Neural cell (in vitro differentiated cells): ENCODE results near the gene SDF2L1. TPM values are rescaled to one million over a fixed set of nuclear protein-coding genes. Genes with fewer than 3 reads are reported as not detected.

ENCODE experiments used
- H2AFZ ChIP-seq: fragments of 200-600, 300-800 bp; sonication (generic), shearing (Covaris generic); 2 replicates; pipeline ENCODE4 v1.6.0; 2014; ENCODE audit warnings: low read depth, mild to moderate bottlenecking, antibody characterized with exemption, low read length, moderate library complexity
- H3F3A ChIP-seq: fragments of 200-600 bp; shearing (Covaris generic); 2 replicates; pipeline ENCODE4 v1.6.1; 2016; ENCODE audit warnings: mild to moderate bottlenecking, moderate library complexity, mixed read lengths, antibody characterized with exemption, low read length; ENCODE audit not compliant: insufficient read depth, poor library complexity, severe bottlenecking
- H3K27ac ChIP-seq: fragments of 200-600, 300-800 bp; sonication (generic), shearing (Covaris generic); 2 replicates; pipeline ENCODE4 v1.5.1; 2014; ENCODE audit warnings: mild to moderate bottlenecking, low read length, moderate library complexity
- H3K27me3 ChIP-seq: fragments of 300-800, 200-600 bp; sonication (generic), shearing (Covaris generic); 2 replicates; pipeline ENCODE4 v1.6.0; 2014; ENCODE audit warnings: mild to moderate bottlenecking, low read depth, low read length, moderate library complexity; ENCODE audit not compliant: insufficient read depth
- H3K36me3 ChIP-seq: fragments of 300-800, 200-600 bp; sonication (generic), shearing (Covaris generic); 2 replicates; pipeline ENCODE4 v1.5.1; 2014; ENCODE audit warnings: mild to moderate bottlenecking, antibody characterized with exemption, low read length, moderate library complexity; ENCODE audit not compliant: insufficient read depth
- H3K4me2 ChIP-seq: fragments of 300-800, 200-600 bp; sonication (generic), shearing (Covaris generic); 2 replicates; pipeline ENCODE4 v1.6.0; 2014; ENCODE audit warnings: mild to moderate bottlenecking, low read length
- H3K4me3 ChIP-seq: fragments of 300-800, 200-600 bp; sonication (generic), shearing (Covaris generic); 2 replicates; pipeline ENCODE4 v1.5.1; 2014; ENCODE audit warnings: mild to moderate bottlenecking, low read length, moderate library complexity
- H3K79me2 ChIP-seq: fragments of 200-600 bp; shearing (Covaris generic); replicated peaks from 2 replicates; pipeline ENCODE4 v1.6.0; 2014; ENCODE audit warnings: mild to moderate bottlenecking, low read length, moderate library complexity; ENCODE audit not compliant: insufficient read depth
- H3K9ac ChIP-seq: fragments of 300-800, 200-600 bp; sonication (generic), shearing (Covaris generic); 2 replicates; pipeline ENCODE4 v1.6.1; 2016; ENCODE audit warnings: mild to moderate bottlenecking, low read length, mixed read lengths
- H3K9me2 ChIP-seq: fragments of 200-600 bp; shearing (Covaris generic); 2 replicates; pipeline ENCODE4 v1.6.1; 2016; ENCODE audit warnings: mild to moderate bottlenecking, low read length, mixed read lengths; ENCODE audit not compliant: insufficient read depth
- H3K9me3 ChIP-seq: fragments of 200-600, 300-800 bp; sonication (generic), shearing (Covaris generic); 2 replicates; pipeline ENCODE4 v1.6.1; 2016; ENCODE audit warnings: mild to moderate bottlenecking, mixed run types, low read length, moderate library complexity, mixed read lengths
- H4K20me1 ChIP-seq: fragments of 200-600 bp; shearing (Covaris generic); 2 replicates; pipeline ENCODE4 v1.6.1; 2016; ENCODE audit warnings: mild to moderate bottlenecking, mixed run types; ENCODE audit not compliant: insufficient read depth
- EP300 ChIP-seq: fragments of 450-650 bp; conservative IDR thresholded peaks from 2 replicates; pipeline ENCODE4 v1.6.1; 2014; ENCODE audit warnings: antibody characterized with exemption, mild to moderate bottlenecking, moderate library complexity; ENCODE audit not compliant: poor library complexity, severe bottlenecking
- EZH2 ChIP-seq: fragments of 200-600, 300-800 bp; shearing (Covaris generic), sonication (generic); IDR thresholded peaks from 2 replicates; pipeline ENCODE4 v1.6.1; 2014; ENCODE audit warnings: antibody characterized with exemption, low read length, borderline replicate concordance, mild to moderate bottlenecking; ENCODE audit not compliant: insufficient read depth, poor library complexity, severe bottlenecking
- MXI1 ChIP-seq: fragments of 450-650 bp; conservative IDR thresholded peaks from 2 replicates; pipeline ENCODE4 v1.6.1; 2014; ENCODE audit warnings: antibody characterized with exemption, mild to moderate bottlenecking; ENCODE audit not compliant: poor library complexity, severe bottlenecking
- POLR2AphosphoS5 ChIP-seq: IDR thresholded peaks from 2 replicates; pipeline ENCODE4 v1.6.1; 2012
- RAD21 ChIP-seq: fragments of 450-650 bp; conservative IDR thresholded peaks from 2 replicates; pipeline ENCODE4 v1.6.1; 2014; ENCODE audit warnings: antibody characterized with exemption, mild to moderate bottlenecking, moderate library complexity
- SMC3 ChIP-seq: fragments of 450-650 bp; conservative IDR thresholded peaks from 2 replicates; pipeline ENCODE4 v1.6.1; 2014; ENCODE audit warnings: antibody characterized with exemption, mild to moderate bottlenecking, moderate library complexity; ENCODE audit not compliant: poor library complexity
- TAF1 ChIP-seq: IDR thresholded peaks from 2 replicates; pipeline ENCODE4 v1.6.1; 2012; ENCODE audit warnings: low read depth
- polyA plus RNA-seq: library from polyadenylated mRNA; depleted of rRNA; stranded (reverse); fragments of >200 nt; gene quantifications from 2 replicates; pipeline ENCODE4 v1.2.3, GENCODE V29; 2014
- TF ChIP-seq, protein P1 (sequence below): fragments of 450-650 bp; IDR thresholded peaks from 2 replicates; pipeline ENCODE4 v1.5.1; 2014; ENCODE audit warnings: antibody characterized with exemption, mild to moderate bottlenecking, moderate library complexity; ENCODE audit not compliant: poor library complexity, severe bottlenecking
- TF ChIP-seq, protein P2 (sequence below): IDR thresholded peaks from 2 replicates; pipeline ENCODE4 v1.6.1; 2012; ENCODE audit warnings: borderline replicate concordance

The SDF2L1 gene
- polyA plus RNA-seq, 1 donor from 2014 or later, result 11.0 TPM

DNA sequence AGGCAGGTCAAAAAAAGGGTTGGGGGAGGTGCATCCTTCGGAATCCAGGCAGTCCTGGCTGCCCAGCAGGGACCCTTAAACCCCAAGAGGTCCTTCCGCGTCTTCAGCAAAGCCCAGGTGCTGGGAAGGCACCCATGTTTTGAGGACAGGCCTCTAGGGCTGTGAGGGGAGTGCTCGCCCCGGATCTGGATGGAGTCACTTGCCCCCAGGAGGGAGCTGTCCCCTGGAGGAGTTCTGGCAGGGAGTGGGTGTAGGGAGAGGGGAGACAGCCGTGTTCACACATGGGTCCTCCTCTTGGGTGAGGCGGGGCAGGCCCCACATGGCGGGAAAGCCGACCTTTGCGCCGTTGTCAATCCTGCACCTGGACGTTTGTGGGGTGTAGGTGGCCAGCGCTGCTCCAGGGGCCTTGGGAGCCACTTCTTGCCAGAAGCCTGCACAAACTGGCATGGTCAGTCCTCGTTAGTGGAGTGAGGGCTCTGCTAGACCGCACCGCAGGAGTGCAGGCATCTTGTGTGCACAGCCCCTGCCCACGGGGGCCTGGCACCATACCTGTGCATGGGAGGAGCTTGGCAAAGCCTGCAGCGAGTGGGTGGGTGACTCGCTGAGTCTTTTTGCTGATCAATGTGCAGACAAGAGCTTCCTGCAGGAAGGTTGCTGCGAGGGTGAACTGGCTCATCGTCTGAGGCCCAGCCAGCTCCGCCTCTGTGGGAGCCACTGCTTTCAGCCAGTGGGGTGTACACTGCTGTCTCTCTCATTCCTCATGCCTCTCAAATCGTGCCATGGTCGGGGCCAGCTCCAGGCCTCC lies 39.7 kb downstream of the SDF2L1 start:
- Histone ChIP-seq H3K9me2 (no peaks in the 10 kb centered on the region), H3K27me3 (no peaks in the 10 kb centered on the region), H3K79me2 (no peaks in the 10 kb centered on the region), H3K9me3 (no peaks in the 10 kb centered on the region), H2AFZ (no peak overlapping the region), H3K27ac (no peak overlapping the region), H3K4me3 (no peak overlapping the region), H4K20me1 (no peaks in the 10 kb centered on the region), H3K4me2 (no peak overlapping the region), H3K9ac (no peak overlapping the region), H3F3A (no peaks in the 10 kb centered on the region), H3K36me3 (no peaks in the 10 kb centered on the region)
- no peak for TF ChIP-seq SMC3
- TF ChIP-seq, protein P1, sequence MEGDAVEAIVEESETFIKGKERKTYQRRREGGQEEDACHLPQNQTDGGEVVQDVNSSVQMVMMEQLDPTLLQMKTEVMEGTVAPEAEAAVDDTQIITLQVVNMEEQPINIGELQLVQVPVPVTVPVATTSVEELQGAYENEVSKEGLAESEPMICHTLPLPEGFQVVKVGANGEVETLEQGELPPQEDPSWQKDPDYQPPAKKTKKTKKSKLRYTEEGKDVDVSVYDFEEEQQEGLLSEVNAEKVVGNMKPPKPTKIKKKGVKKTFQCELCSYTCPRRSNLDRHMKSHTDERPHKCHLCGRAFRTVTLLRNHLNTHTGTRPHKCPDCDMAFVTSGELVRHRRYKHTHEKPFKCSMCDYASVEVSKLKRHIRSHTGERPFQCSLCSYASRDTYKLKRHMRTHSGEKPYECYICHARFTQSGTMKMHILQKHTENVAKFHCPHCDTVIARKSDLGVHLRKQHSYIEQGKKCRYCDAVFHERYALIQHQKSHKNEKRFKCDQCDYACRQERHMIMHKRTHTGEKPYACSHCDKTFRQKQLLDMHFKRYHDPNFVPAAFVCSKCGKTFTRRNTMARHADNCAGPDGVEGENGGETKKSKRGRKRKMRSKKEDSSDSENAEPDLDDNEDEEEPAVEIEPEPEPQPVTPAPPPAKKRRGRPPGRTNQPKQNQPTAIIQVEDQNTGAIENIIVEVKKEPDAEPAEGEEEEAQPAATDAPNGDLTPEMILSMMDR, result no peak
- no peak for TF ChIP-seq RAD21
- TF ChIP-seq EP300, result no peak
- TF ChIP-seq TAF1, result no peak
- TF ChIP-seq EZH2, result no peak
- TF ChIP-seq, protein P2, sequence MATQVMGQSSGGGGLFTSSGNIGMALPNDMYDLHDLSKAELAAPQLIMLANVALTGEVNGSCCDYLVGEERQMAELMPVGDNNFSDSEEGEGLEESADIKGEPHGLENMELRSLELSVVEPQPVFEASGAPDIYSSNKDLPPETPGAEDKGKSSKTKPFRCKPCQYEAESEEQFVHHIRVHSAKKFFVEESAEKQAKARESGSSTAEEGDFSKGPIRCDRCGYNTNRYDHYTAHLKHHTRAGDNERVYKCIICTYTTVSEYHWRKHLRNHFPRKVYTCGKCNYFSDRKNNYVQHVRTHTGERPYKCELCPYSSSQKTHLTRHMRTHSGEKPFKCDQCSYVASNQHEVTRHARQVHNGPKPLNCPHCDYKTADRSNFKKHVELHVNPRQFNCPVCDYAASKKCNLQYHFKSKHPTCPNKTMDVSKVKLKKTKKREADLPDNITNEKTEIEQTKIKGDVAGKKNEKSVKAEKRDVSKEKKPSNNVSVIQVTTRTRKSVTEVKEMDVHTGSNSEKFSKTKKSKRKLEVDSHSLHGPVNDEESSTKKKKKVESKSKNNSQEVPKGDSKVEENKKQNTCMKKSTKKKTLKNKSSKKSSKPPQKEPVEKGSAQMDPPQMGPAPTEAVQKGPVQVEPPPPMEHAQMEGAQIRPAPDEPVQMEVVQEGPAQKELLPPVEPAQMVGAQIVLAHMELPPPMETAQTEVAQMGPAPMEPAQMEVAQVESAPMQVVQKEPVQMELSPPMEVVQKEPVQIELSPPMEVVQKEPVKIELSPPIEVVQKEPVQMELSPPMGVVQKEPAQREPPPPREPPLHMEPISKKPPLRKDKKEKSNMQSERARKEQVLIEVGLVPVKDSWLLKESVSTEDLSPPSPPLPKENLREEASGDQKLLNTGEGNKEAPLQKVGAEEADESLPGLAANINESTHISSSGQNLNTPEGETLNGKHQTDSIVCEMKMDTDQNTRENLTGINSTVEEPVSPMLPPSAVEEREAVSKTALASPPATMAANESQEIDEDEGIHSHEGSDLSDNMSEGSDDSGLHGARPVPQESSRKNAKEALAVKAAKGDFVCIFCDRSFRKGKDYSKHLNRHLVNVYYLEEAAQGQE, result no peak
- no peak for TF ChIP-seq MXI1
- no peak for TF ChIP-seq POLR2AphosphoS5

DNA sequence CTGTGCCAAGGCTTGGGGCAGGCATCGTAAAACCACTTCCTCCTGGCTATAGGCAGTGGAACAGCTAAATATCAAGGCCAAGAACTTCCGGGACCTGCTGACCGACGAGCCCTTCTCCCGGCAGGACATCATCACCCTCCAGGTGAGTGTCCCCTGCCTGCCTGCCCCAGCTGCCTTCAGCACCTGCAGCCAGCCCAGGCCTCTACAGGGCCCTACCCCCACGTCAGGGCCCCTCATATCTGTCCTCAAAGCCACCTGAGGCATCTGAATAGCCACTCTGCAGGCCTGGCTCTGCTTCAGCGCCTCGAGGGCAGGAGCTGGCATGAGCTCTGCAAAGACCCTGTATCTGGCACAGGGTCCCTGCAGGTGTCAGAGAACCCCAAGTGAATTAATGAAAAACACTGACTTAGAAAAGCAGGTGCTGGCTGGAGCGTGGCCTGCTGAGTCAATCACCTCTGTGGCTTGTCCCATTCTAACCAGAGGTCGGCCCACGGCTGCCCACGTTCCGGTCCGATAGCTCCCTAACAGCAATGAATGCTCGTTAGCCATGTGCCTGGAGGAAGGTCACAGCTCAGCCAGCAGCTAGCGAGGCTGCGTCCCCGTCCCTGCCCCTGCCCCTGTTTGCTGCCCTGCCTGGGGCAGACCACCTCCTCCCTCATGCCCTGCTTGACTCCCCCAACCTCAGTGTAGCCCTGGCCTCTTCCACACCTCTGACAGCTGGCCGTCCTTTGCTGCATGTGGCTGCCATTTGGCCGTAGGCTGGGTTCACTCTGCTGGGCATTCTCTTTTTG lies 40.5 kb downstream of the SDF2L1 start:
- H3K27me3 ChIP-seq, result no peaks in the 10 kb centered on the region
- H3K9ac ChIP-seq, result no peak overlapping the region
- H3K4me3 ChIP-seq, result no peak overlapping the region
- no peaks in the 10 kb centered on the region for H3K9me2 ChIP-seq
- no peak overlapping the region for H3K4me2 ChIP-seq
- H4K20me1 ChIP-seq, result no peaks in the 10 kb centered on the region
- no peak for TF ChIP-seq EZH2
- TF ChIP-seq, protein P2, result no peak
- TF ChIP-seq TAF1, result no peak
- TF ChIP-seq SMC3, result no peak
- no peak for TF ChIP-seq RAD21
- TF ChIP-seq POLR2AphosphoS5, result no peak
- TF ChIP-seq, protein P1, result no peak
- TF ChIP-seq MXI1, result no peak
- TF ChIP-seq EP300, result no peak
- no peak overlapping the region for H2AFZ ChIP-seq
- no peaks in the 10 kb centered on the region for H3K79me2 ChIP-seq
- no peak overlapping the region for H3K27ac ChIP-seq
- no peaks in the 10 kb centered on the region for H3K36me3 ChIP-seq
- H3F3A ChIP-seq, result no peaks in the 10 kb centered on the region
- H3K9me3 ChIP-seq, result no peaks in the 10 kb centered on the region
